ENCODE data around the gene TRPM3.
"Not testable (repeated sequence)": the region's sequence is repeated elsewhere in the genome, so short reads cannot be mapped to it uniquely, and the experiment has no call there.

Gene TRPM3

GRCh38 chr9:70668751-70669150 is 452.7 kb downstream of the TRPM3 start:
- no peak overlapping the region for H3K4me3 ChIP-seq (replicated peaks; ENCODE audit: low read depth, low read length)
- no peak for DNase-seq (ENCODE audit: extremely low read depth, low read depth)
- TF ChIP-seq, protein P1, sequence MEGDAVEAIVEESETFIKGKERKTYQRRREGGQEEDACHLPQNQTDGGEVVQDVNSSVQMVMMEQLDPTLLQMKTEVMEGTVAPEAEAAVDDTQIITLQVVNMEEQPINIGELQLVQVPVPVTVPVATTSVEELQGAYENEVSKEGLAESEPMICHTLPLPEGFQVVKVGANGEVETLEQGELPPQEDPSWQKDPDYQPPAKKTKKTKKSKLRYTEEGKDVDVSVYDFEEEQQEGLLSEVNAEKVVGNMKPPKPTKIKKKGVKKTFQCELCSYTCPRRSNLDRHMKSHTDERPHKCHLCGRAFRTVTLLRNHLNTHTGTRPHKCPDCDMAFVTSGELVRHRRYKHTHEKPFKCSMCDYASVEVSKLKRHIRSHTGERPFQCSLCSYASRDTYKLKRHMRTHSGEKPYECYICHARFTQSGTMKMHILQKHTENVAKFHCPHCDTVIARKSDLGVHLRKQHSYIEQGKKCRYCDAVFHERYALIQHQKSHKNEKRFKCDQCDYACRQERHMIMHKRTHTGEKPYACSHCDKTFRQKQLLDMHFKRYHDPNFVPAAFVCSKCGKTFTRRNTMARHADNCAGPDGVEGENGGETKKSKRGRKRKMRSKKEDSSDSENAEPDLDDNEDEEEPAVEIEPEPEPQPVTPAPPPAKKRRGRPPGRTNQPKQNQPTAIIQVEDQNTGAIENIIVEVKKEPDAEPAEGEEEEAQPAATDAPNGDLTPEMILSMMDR (IDR thresholded peaks at IDR 0.05; ENCODE audit: low read depth, low read length, missing control alignments), result no peak

DNA sequence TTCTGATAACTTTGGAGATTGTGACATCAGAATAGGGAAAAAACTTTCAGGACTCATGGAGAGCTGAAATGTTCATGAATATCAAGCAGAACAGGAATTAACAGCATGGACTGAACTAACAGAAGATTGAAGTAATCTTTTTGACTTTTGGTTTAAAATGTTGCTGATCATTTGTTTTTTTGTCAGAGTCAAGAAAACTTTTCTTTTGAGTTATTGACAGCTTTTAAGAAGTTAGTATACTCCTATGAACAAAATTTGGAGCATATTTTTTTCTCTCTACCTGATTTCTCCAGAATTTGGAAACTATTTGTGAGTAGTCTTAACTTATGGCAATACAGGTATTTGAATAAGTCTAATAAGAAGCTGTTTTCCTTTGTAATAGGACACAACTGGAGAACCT is 462.7 kb downstream of the TRPM3 start:
- TF ChIP-seq, protein P1 (IDR thresholded peaks at IDR 0.05; ENCODE audit: low read depth, low read length, missing control alignments), result no peak
- no peak for DNase-seq (ENCODE audit: extremely low read depth, low read depth)
- H3K4me3 ChIP-seq (replicated peaks; ENCODE audit: low read depth, low read length), result no peak overlapping the region

- TF ChIP-seq, protein P1 (IDR thresholded peaks at IDR 0.05; ENCODE audit: low read depth, low read length, missing control alignments), result no peak
- no peak overlapping the region for H3K4me3 ChIP-seq (replicated peaks; ENCODE audit: low read depth, low read length)
- DNase-seq (ENCODE audit: extremely low read depth, low read depth), result no peak
Observed at GRCh38 chr9:70656281-70656680, 465.1 kb downstream of the TRPM3 start.

DNA sequence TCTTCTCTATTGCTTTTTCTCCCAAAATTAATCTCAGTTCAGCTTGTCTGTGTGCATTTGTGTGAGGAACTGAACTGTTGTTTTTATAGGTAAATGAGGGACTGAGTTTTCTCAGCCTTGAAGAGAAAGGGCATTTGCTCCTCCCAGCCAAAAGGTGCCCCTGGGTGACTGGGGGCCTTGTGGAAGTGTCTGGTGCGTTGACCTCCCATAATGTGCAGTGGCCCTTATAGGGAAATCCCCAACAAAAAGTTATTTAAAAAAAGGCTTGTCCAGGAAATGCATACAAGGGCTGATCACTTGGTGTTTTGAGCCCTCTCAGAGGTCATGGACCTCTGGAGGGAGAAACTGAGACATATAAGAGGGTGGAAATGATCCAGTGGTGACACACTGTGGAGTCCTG is 467.3 kb downstream of the TRPM3 start:
- no peak for DNase-seq (ENCODE audit: extremely low read depth, low read depth)
- H3K4me3 ChIP-seq (replicated peaks; ENCODE audit: low read depth, low read length), result no peak overlapping the region
- TF ChIP-seq, protein P1 (IDR thresholded peaks at IDR 0.05; ENCODE audit: low read depth, low read length, missing control alignments), result no peak

GRCh38 chr9:70644627-70645026 is 476.8 kb downstream of the TRPM3 start:
- DNase-seq (ENCODE audit: extremely low read depth, low read depth); H3K4me3 ChIP-seq (replicated peaks; ENCODE audit: low read depth, low read length): not testable (repeated sequence)

DNA sequence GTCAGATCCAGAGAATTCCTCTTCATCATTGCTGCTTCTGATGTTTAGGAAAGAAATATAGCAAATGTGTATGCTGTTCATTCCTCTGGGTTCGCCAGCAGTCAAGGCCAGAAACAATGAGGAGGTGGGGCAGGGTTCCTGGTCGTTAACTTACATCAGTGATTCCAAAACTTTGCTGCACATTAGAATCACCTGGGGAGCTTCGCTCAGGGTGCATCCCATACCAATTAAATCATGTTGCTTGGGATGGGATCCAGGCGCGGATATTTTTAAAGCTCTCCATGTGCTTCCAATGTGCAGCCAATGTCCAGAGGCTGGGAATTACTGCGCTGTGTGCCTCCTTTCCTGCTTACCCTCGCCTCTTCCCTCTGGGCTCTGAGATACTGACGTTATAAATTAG is 479.1 kb downstream of the TRPM3 start:
- DNase-seq (ENCODE audit: extremely low read depth, low read depth), result no peak

GRCh38 chr9:70641631-70642030 is 479.8 kb downstream of the TRPM3 start:
- no peak overlapping the region for H3K4me3 ChIP-seq (replicated peaks; ENCODE audit: low read depth, low read length)
- no peak for DNase-seq (ENCODE audit: extremely low read depth, low read depth)
- TF ChIP-seq, protein P1 (IDR thresholded peaks at IDR 0.05; ENCODE audit: low read depth, low read length, missing control alignments), result no peak

More for the DNA sequence above, 479.1 kb downstream of the TRPM3 start:
- TF ChIP-seq, protein P1 (IDR thresholded peaks at IDR 0.05; ENCODE audit: low read depth, low read length, missing control alignments), result no peak
- no peak overlapping the region for H3K4me3 ChIP-seq (replicated peaks; ENCODE audit: low read depth, low read length)
